ENCODE results near the gene PTGR1.
"Not testable (repeated sequence)": the region's sequence is repeated elsewhere in the genome, so short reads cannot be mapped to it uniquely, and the experiment has no call there.

PTGR1 gene

DNA sequence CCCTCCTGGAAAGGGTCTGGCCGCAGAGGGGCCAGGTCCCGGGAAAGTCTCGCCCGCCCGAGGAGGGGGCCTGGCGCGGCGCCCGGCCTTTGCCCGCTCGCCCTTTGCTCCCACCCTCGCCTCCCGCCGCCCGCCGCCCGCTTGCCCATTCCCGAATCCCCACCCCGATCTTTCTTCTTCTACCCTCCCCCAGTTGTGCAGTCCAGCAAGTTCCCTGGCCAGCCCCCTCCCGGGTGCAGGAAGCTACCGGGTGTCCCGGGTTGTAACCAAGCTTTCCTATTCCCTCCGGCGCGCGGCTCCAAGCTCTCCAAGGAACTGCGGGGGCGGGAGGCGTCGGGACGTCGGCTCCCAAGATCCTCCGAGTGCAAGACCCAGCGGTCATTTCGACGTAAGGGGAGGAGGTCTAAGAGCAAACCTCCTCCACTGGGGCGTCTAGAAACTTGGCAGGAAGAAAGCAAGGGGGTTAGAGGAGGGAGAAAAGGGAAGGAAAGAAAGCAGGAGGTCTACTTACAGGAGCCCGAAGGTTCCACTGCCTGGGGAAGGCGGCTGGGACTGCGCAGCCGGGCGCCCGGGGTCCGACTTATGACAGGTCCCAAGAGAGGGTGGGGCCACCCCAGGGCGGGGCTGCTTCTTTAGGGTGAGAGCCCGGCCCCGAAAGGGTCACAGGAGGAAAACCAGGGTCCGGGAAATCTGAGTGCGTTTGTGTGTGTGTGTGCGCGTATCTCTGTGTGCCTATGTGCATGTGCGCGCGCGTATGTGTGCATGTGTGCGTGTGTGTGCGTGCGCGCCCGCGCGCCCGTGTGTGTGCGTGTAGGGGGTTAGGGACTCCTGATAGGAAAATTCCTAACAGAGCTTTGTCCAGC lies at the start of gene PTGR1:
PTGR1 (minus strand) TSS at position 556 of the 863 bp plus-strand sequence. CDS start 2,225 bp downstream, outside the sequence.
- DNase-seq: no peak

DNA sequence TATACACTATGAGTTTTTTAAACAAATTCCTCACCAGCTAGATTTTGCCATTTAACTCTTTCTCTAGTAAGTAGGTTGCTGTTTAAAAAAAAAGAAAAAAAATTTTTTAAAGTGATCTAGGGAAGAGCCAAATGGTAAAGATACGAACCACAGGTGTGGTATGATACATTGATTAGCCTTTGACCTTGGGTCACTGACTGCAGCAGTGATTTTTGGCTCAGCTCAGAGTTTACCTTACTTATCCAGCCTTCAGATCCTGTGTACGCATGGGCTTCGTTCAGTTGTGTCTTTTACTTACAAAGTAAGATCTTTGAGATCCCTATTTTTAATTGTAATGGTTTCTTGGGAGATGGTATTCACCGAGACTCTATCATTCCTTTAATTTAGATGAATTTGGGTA lies 49.6 kb upstream of the PTGR1 start:
- no peak for DNase-seq

DNA sequence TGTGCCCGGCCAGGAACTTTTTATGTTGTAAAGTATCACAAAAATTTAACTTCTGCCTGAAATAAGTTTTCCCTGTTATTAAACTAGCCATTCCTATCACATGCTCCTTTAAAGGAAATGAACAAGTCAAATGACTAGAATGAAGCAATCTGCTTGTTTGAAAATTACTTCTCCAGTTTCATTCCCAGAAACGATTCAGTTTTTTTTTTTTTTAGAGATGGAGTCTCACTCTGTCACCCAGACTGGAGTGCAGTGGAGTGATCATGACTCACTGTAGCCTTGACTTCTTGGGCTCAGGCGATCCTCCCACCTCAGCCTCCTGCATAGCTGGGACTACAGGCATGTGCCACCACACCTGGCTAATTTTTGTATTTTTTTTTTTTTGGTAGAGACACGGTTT lies 48.6 kb upstream of the PTGR1 start:
- no peak for DNase-seq

DNA sequence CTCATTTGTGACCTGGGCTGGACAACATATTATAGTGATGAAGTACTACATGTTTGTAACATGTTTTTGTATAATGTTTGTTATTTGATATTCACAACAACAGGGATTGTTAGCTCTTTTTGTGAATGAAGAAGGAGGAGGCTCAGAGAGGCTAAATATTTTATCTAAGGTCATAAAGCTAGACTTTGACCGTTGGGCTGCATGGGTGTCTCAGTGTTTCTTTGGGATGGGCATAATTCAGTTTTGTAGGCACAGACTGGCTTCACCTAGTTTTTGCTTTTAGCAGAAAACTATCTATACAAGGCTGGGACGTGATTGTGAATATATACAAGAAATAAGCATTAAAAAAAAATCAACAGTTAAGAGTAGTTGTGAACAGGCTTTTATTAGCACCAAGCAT lies 47.0 kb upstream of the PTGR1 start:
- no peak for DNase-seq

GRCh38 chr9:111645806-111646205 lies 46.4 kb upstream of the PTGR1 start:
- no peak for DNase-seq

GRCh38 chr9:111644195-111644772 lies 44.8 kb upstream of the PTGR1 start:
- no peak for DNase-seq

GRCh38 chr9:111637421-111637950 lies 38.0 kb upstream of the PTGR1 start:
- no peak for DNase-seq

- DNase-seq: no peak
Measured at GRCh38 chr9:111634860-111635259, 35.4 kb upstream of the PTGR1 start.

DNA sequence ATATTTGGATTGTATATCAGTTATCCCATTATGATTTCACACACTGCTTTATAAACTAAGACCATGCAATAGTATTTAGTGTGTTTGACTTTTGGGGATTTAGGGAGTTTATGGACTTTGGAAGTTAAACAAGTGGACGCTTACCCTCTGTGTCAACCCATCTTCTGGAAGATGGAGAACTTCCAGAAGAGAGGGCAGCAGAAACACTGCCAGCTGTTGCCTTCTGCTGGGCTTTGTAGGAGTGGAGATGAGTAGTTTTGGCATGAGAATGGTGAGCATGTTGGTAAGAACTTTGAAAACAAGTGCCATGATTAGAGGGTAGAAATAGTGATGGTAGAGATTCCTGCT lies 33.9 kb upstream of the PTGR1 start:
- DNase-seq: no peak

GRCh38 chr9:111632695-111633388 lies 33.4 kb upstream of the PTGR1 start:
- no peak for DNase-seq

DNA sequence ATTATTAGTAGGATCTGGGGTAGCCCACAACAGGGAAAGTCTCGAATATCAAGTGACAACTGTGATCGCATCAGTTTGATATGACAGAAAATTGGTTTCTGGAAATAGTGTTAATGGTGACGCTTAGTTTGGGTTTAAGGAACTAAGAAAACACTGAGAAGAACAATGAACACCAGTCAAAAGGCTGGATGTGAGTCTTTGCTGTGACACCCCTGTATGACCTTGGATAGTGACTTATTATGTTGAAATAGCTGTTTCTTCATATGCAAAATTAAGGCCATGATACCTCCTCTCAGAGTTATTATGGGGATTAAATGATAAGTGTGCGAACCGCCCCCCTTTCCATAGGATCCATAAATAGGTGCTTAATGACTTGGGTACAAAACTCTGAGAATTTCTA lies 32.6 kb upstream of the PTGR1 start:
- DNase-seq: no peak

GRCh38 chr9:111631214-111631971 lies 31.9 kb upstream of the PTGR1 start, which contains the start of gene DNAJC25:
TSS of gene DNAJC25 (plus strand) at chr9:111631334. CDS start at chr9:111631408, 74 bp downstream.
- DNase-seq: peak; percentile 95

DNA sequence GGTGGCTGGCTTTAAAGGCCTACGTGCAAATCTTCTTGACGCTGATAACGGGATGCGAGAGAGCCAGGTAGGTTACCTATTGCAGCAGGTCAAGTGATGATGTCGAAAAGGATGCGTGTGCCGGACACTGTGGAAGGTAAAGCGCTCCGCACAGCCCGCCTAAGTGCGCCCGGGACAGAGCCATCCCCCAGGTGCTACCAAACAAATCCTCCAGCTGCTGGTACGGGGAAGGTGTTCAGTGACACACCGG lies 31.4 kb upstream of the PTGR1 start:
- no peak for DNase-seq

DNA sequence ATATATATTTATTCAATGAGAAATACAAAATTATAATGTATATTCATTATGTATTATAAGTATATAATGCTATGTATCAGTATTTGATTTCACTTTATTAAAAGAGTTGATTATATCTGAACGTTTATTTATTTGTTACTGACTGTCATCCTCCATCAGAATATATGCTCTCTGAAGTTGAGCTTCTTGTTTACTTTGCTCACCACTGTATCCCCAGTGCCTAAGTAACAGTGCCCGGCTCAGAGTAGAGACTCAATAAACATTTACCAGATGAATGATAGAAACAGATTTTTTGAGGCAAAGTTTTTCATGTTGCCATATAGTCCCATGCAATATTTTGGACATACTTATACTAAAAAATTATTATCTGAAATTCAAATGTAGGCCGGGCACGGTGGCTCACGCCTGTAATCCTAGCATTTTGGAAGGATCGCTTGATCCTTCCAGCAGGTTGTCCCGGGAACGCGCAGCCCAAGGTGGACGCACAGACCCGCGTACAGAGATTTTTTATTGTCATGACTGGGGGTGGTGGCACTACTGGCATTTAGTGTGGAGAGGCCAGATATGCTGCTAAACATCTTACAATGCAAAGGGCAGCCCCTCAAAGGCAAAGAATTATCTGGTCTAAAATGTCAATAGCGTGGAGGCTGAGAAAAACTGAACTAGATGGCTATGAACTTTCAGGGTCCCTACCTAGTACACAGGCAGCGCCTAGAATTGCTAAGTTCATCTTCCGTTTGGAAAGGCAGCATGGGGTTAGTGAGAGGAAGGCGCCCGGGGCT lies 30.9 kb upstream of the PTGR1 start:
- DNase-seq: no peak

GRCh38 chr9:111628411-111628810 lies 29.0 kb upstream of the PTGR1 start:
- DNase-seq: no peak

- no peak for DNase-seq
Measured at GRCh38 chr9:111627260-111627963, 28.0 kb upstream of the PTGR1 start.

GRCh38 chr9:111622626-111623025 lies 23.2 kb upstream of the PTGR1 start:
- DNase-seq: no peak

DNA sequence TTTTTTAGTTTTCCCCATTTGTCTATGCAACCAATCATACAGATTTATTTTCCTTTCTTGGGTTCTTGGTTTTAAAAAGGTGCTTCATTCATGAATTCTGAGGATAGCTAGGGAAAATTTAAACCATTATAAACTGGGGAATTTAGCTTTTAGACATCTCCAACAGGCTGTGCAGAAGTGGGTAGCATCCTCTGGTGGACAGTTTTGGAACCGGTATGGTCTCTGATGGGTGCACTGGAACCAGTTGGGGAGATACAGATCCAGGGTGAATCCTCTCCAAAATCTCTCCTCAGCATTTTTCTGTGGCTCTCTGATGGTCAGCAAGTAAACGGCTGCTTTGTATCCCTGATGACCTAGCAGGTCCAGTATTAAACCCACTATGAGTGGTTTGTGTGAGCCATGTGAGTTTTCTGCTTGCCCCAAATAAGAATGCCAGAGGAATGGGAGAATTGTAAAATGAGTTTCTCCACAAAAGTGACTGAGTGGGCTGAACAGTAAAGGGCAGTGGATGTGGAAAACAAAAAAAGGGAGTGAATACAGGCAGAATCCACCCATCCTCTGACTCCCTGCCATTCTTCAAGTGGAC lies 22.5 kb upstream of the PTGR1 start:
- no peak for DNase-seq

DNA sequence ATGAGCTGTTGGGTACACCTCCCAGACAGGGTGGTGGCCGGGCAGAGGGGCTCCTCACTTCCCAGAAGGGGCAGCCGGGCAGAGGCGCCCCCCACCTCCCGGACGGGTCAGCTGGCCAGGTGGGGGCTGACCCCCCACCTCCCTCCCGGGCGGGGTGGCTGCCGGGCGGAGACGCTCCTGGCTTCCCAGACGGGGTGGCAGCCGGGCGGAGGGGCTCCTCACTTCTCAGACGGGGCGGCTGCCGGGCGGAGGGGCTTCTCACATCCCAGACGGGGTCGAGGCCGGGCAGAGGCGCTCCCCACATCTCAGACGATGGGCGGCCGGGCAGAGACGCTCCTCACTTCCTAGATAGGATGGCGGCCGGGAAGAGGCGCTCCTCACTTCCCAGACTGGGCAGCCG lies 17.9 kb upstream of the PTGR1 start:
- not testable (repeated sequence) for DNase-seq

DNA sequence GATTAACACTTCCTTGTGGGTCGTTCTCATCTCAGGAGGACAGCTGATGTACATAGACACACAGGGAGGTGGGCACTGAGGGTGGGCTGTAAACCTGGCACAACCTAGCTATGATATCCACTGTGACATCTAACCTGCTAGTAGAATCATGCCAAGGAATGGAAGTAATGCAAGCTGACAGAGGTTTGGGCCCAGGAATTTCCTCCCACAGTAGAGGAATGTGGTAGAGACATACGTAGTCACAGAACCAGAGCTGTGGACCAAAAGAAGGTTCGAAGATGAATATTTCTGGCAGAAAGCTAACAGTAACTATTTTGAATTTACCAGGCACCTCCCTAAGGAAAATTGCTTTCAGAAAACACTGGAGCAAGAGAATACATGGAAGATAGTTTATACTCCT lies 16.5 kb upstream of the PTGR1 start:
- no peak for DNase-seq

DNA sequence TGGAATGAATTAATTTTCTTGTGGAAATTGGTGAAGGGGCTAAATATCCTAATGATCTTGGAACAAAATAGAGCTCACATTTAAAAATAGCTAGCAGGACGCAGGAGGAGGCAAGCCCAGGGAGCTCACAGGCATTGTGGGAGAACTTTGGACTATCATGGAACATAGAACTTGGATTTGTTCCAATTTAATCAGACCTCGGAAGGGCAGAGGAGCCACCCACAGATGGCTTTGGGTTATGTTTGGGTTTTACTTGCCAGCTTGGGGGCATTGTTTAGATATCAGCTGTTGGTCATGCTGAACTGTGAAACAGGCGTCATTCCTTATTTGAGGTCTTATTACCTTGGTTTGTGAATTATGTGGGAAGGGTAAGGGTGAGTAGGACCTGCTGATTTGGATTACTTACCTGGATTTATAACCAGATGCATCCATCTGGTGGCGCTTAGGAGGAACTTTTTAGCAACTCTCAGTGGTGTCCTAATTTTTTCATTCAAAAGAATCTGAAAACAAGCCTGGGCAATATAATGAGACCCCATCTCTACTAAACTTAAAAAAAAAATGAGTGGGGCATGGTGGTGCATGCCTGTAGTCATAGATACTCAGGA lies 14.1 kb upstream of the PTGR1 start:
- DNase-seq: no peak
